ENCODE results near the gene TMEM92.

The TMEM92 gene

DNA sequence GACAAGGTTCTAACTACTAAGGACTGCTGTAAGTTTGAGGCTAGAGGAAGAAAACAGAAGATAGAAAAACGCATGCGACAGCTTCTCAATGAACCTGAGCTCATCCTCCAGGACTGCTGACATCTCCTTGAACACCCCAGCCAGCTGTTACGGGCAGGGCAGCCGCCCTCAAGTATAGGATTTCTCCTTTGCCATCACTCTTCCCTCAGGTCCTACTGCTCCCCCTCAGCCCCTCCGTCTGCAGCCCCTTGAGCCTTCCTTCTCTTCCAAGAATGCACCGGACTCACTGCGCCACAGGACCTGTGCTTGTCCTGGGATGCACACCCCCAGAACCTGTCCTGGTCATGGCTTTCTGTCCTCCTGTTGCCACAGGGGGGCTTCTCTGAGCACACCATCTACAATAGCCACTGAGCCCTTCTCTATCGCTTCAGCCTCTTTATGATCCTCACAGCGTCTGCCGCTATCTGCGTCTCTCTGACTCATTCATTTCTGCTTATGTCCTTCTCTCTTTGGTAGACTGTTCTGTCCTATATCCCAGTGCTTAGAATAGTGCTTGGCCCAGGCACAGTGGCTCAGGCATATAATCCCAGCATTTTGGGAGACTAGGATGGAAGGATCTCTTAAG lies 56.0 kb downstream of the TMEM92 start:
- no peak for FAIRE-seq
